Choroid plexus epithelial cell (primary cell): Measurements from ENCODE around the gene CLEC2L.

ENCODE experiments used
- DNase-seq: peaks from one replicate; pipeline ENCODE4 v3.0.0-alpha.2; 2010; ENCODE audit warnings: low read depth
- H3K4me3 ChIP-seq: 2 replicates; pipeline ENCODE4 v1.5.1; 2011; ENCODE audit warnings: low read depth, mild to moderate bottlenecking, control low read depth, low read length, moderate library complexity
- TF ChIP-seq, protein P1 (sequence below): conservative IDR thresholded peaks from 2 replicates; pipeline ENCODE4 v1.5.1; 2011; ENCODE audit warnings: low read depth, mild to moderate bottlenecking, control low read depth, inconsistent platforms, low read length, moderate library complexity

CLEC2L gene

GRCh38 chr7:139563856-139564255 is 40.4 kb downstream of the CLEC2L start:
- TF ChIP-seq, protein P1, sequence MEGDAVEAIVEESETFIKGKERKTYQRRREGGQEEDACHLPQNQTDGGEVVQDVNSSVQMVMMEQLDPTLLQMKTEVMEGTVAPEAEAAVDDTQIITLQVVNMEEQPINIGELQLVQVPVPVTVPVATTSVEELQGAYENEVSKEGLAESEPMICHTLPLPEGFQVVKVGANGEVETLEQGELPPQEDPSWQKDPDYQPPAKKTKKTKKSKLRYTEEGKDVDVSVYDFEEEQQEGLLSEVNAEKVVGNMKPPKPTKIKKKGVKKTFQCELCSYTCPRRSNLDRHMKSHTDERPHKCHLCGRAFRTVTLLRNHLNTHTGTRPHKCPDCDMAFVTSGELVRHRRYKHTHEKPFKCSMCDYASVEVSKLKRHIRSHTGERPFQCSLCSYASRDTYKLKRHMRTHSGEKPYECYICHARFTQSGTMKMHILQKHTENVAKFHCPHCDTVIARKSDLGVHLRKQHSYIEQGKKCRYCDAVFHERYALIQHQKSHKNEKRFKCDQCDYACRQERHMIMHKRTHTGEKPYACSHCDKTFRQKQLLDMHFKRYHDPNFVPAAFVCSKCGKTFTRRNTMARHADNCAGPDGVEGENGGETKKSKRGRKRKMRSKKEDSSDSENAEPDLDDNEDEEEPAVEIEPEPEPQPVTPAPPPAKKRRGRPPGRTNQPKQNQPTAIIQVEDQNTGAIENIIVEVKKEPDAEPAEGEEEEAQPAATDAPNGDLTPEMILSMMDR: no peak
- no peak for DNase-seq
- no peak overlapping the region for H3K4me3 ChIP-seq

DNA sequence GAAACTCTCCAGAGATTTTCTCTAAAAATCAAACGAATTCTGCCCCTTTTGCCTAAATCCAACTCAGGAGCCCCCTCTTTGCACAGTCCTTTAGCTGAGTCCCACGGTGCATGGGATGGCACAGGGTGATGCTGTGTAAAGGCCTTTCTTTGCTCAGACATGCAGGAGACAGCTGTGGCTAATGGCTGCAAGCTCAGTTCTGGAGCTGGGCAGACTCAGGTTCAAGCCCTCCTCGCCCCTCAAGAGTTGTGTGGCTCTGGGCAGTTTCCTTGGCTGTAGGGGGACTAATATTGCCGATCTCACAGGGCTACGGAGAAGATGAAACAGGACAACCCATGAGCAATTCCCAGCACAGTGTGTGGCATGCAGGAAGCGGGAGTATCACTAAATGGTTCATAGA is 42.6 kb downstream of the CLEC2L start:
- TF ChIP-seq, protein P1: no peak
- no peak overlapping the region for H3K4me3 ChIP-seq
- no peak for DNase-seq

GRCh38 chr7:139566736-139567646 is 43.5 kb downstream of the CLEC2L start:
- H3K4me3 ChIP-seq: no peak overlapping the region
- TF ChIP-seq, protein P1: no peak
- DNase-seq: no peak

DNA sequence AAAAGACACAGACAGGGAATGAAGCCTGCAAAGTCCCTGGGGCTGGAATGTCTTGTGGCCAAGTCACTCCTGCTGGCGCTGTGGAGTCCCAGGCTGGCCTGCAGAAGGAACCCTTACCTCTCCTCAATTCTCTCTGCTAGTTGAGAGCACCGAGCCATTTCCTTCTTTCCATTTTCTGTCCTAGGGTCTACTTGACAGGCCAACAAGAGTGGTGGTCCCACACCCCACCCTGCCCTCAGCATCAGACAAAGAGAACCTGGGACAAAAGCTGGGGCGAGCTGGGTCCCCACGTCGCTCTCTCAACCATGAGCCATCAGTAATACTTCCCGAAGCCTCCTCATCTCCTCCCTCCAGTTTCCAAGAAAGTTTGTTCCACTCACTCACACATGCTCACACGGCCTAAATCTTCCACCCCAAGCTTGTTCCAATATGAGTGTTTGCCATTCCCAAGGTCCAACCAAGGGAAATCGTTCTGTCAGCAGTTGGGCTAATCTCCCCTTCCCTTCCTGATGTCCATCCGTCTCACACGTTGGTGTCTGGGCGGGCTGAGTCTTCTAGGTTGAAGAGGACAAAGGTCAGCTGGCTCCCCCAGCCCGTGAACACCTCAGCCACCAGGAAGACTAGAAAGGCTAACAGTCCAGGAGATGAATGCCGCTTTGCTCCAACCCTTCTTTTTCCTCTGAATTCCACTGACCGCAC is 44.3 kb downstream of the CLEC2L start:
- no peak for DNase-seq
- no peak overlapping the region for H3K4me3 ChIP-seq
- TF ChIP-seq, protein P1: no peak

DNA sequence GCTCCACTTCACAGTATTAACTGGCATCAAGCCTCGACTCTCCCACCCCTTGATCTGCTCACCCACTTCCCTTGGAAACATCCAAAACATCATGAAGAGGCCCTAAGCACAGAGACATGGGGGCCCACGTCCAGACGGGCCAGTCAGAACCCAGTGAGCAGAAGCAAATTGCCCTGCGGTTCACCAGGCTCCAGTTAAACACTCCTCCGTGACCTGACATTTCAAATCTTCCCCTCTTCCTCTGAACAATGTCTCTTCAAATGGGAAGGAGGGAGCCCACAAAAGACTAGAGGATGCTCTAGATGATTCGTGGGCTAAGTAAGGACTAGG is 44.8 kb downstream of the CLEC2L start:
- TF ChIP-seq, protein P1: no peak
- no peak for DNase-seq

GRCh38 chr7:139568813-139569490 is 45.5 kb downstream of the CLEC2L start:
- TF ChIP-seq, protein P1: no peak
- DNase-seq: no peak
- no peak overlapping the region for H3K4me3 ChIP-seq

More for the DNA sequence above, 44.8 kb downstream of the CLEC2L start:
- no peak overlapping the region for H3K4me3 ChIP-seq
